Heart left ventricle (tissue), 16 donors: ENCODE results near the gene IGF2. TPM values are rescaled to one million over a fixed set of nuclear protein-coding genes. Genes with fewer than 3 reads are reported as not detected.

Experiments
- ATAC-seq, 4 donors: fragments of 200-7000 bp; cut with Tn5 transposase; one replicate each; pipeline ENCODE4 v1.9.1; 2020 to 2022; ENCODE audit warnings: moderate library complexity in 4 of 4, mild to moderate bottlenecking in 3 of 4, moderate number of reproducible peaks in 1 of 4
- DNase-seq, 5 donors: peaks; one replicate each; pipeline ENCODE4 v3.0.0-alpha.2; 2020
- H3K27ac ChIP-seq, 12 donors: fragments of 200-600 bp; sonication (generic) in 4 of 12; one replicate each; pipeline versions ENCODE4 v1.5.0 to v1.8.0; 2016 to 2022; ENCODE audit warnings: mild to moderate bottlenecking in 2 of 12
- H3K27me3 ChIP-seq, 9 donors: fragments of 200-600 bp; sonication (generic) in 2 of 9; one replicate each; pipeline versions ENCODE4 v1.5.1 to v1.8.0; 2016 to 2022; ENCODE audit warnings: mild to moderate bottlenecking in 3 of 9
- H3K36me3 ChIP-seq, 9 donors: fragments of 200-600 bp; sonication (generic) in 2 of 9; one replicate each; pipeline versions ENCODE4 v1.5.0 to v1.8.0; 2018 to 2022; ENCODE audit warnings: mild to moderate bottlenecking in 2 of 9
- H3K4me1 ChIP-seq, 12 donors: fragments of 200-600 bp; sonication (generic) in 4 of 12; one replicate each; pipeline versions ENCODE4 v1.5.0 to v1.8.0; 2016 to 2022; ENCODE audit warnings: mild to moderate bottlenecking in 3 of 12
- H3K4me3 ChIP-seq, 12 donors: fragments of 200-600 bp; sonication (generic) in 4 of 12; one replicate each; pipeline versions ENCODE4 v1.5.0 to v1.8.0; 2017 to 2022; ENCODE audit warnings: mild to moderate bottlenecking in 9 of 12, moderate library complexity in 4 of 12
- H3K9me3 ChIP-seq, 12 donors: fragments of 200-600 bp; sonication (generic) in 4 of 12; one replicate each; pipeline versions ENCODE4 v1.5.0 to v1.8.0; 2016 to 2022; ENCODE audit warnings: mild to moderate bottlenecking in 1 of 12
- POLR2A ChIP-seq, 2 donors: fragments of 450-650 bp; IDR thresholded peaks; one replicate each; pipeline ENCODE4 v1.6.1; 2017; ENCODE audit warnings: antibody characterized with exemption in 2 of 2, mild to moderate bottlenecking in 2 of 2, moderate library complexity in 2 of 2
- WGBS, 4 donors: extraction: QIAGEN DNeasy Blood & Tissue Kit in 2 of 4; methylation state at CpG; one replicate each; pipeline versions ENCODE4 v1.1.5 to v1.1.7; 2013 to 2018; 5-methylcytosine and 5-hydroxymethylcytosine counted together
- intact Hi-C, 10 donors: fragments of 100-400 bp; cut with DNase I; formaldehyde crosslinking; loops; one replicate each; pipeline versions ENCODE4 v1.11.1 to v1.14.2; 2022
- long read RNA-seq, 3 donors: library from polyadenylated mRNA; unstranded; transcript quantifications; one replicate each; pipeline ENCODE4 v2.0.0, GENCODE V29; 2020 to 2021
- polyA plus RNA-seq, 2 donors: library from polyadenylated mRNA; stranded (reverse); fragments of 200-250 nt; gene quantifications; one replicate each; pipeline ENCODE4 v1.2.3, GENCODE V29; 2013
- total RNA-seq, 9 donors: library from RNA; depleted of rRNA in 2 of 9; stranded (reverse); fragments of >200 nt in 2 of 9; fragmentation: NEBNext Ultra II Directional in 3 of 9; extraction: Animal tissue kit (Norgen Biotek cat#: 25700) in 3 of 9; gene quantifications; one replicate each; pipeline versions ENCODE4 v1.1.0 to v1.2.4, GENCODE V29; 2016 to 2023
- TF ChIP-seq, protein P1 (sequence below), 12 donors: fragments of 200-600 bp; sonication (generic) in 4 of 12; IDR thresholded peaks; one replicate each; pipeline versions ENCODE4 v1.5.0 to v1.8.0; 2018 to 2022; ENCODE audit warnings: antibody characterized with exemption in 12 of 12, mild to moderate bottlenecking in 5 of 12
- donor health status: ischemic (EF 13 %, LVEDD 7.1; RV severe dilation, severe dysfunction).
- donor health status: healthy with polysubstance abuse.
- donor health status: DM: no; HTN: yes; CAD: no.
- donor health status: DM: no; HTN: no; CAD: no.
- donor health status: ischemic (EF 25% LVEDD 6.9; RV normal size, moderate dysfunction).
- donor health status: ischemic (EF 25% LVEDD 5.7; RV mildly dilated, moderate dysfunction).
- donor health status: healthy.
- donor health status: DM: yes; HTN: yes; CAD: no.
- donor health status: ischemic (EF 35%, LVEDD 5.7; RV mildly dilated, moderate dysfunction).
- donor health status: nonischemic (EF 11% LVEDD 7.7; RV severe dilation, severe dysfunction).
- donor health status: DM: yes; HTN: yes; CAD: no.
- donor health status: PGD.
- donor health status: ischemic (EF 29% LVEDD 5.4; RV normal size, mild dysfunction).
- donor health status: nonischemic (EF 23%, LVEDD 6.1; RV moderate dilation, normal function).

IGF2 gene, protein sequence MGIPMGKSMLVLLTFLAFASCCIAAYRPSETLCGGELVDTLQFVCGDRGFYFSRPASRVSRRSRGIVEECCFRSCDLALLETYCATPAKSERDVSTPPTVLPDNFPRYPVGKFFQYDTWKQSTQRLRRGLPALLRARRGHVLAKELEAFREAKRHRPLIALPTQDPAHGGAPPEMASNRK
- total RNA-seq (100 to 1,000 TPM in 5 of 9 donors, 10 to 100 TPM in 4; 61.9 to 175 (median 102) TPM), polyA plus RNA-seq (10 to 100 TPM; 48.9 to 56.3 TPM)
- long read RNA-seq, donor 1, partial matches to known transcripts = 0 of 1 reads
- long read RNA-seq, donor 1, other reads (novel, unspliced or antisense) = 0 of 1 reads
- long read RNA-seq, donor 2, full-length matches to known transcripts = 6 of 6 reads
- long read RNA-seq, donor 2, partial matches to known transcripts = 0 of 6 reads
- long read RNA-seq, donor 2, other reads (novel, unspliced or antisense) = 0 of 6 reads
- long read RNA-seq, donor 3, full-length matches to known transcripts = 2 of 3 reads
- long read RNA-seq, donor 3, partial matches to known transcripts = 1 of 3 reads
- long read RNA-seq, donor 3, other reads (novel, unspliced or antisense) = 0 of 3 reads

DNA sequence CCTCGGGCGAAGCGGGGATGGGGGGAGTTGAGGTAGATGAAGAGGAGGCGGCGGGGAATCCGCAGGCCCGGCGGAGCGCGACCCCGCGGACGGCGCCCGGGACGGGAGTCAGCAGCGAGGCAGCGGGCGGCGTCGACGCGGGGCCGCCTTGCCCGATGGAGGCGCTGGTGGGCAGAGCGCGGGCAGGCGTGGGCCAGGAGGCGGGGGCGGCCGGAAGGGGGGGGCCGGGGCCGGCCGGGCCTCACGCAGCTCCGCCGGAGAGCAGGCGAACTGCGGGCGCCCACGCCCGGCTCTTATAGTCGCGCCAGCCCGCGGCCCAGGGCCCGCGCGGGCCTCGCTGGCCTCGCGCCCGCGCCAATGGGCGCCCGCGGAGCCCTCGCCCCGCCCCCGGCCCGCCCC is at the start of gene IGF2:
TSS of gene IGF2 (minus strand) at position 267 of the 399 bp plus-strand sequence. CDS start 3,866 bp downstream, outside the sequence.
- Histone ChIP-seq H3K27me3 (peaks cover 33 to 83% (median 67%) of the 10 kb centered on the region in 9 donors), H3K9me3 (no peaks in the 10 kb centered on the region), H3K27ac (peak within 1 kb of the TSS in 11 of 12 donors; percentile 17 to 80 (median 72)), H3K4me3 (peak within 1 kb of the TSS in 11 of 12 donors; percentile 31 to 68 (median 55)), H3K36me3 (peaks cover 0 to 3% (median 0%) of the 10 kb centered on the region in 9 donors), H3K4me1 (peaks cover 0 to 51% (median 11%) of the 10 kb centered on the region in 12 donors)
- WGBS, 4 donors = 0 to 1% (median 1%) methylated on average over 13 to 61 of the region's 62 CpGs
- intact Hi-C loops = loop anchor here in 7 of 10 donors (5.0 kb wide), 2 partner anchors 37 to 42 kb away; no protein-coding TSS in a partner anchor
- ATAC-seq (peak in 1 of 4 donors; percentile 25), DNase-seq (peak in 2 of 5 donors; percentile 27 to 67)
- TF ChIP-seq, protein P1, sequence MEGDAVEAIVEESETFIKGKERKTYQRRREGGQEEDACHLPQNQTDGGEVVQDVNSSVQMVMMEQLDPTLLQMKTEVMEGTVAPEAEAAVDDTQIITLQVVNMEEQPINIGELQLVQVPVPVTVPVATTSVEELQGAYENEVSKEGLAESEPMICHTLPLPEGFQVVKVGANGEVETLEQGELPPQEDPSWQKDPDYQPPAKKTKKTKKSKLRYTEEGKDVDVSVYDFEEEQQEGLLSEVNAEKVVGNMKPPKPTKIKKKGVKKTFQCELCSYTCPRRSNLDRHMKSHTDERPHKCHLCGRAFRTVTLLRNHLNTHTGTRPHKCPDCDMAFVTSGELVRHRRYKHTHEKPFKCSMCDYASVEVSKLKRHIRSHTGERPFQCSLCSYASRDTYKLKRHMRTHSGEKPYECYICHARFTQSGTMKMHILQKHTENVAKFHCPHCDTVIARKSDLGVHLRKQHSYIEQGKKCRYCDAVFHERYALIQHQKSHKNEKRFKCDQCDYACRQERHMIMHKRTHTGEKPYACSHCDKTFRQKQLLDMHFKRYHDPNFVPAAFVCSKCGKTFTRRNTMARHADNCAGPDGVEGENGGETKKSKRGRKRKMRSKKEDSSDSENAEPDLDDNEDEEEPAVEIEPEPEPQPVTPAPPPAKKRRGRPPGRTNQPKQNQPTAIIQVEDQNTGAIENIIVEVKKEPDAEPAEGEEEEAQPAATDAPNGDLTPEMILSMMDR (IDR thresholded peaks at IDR 0.05) = no peak
- TF ChIP-seq POLR2A (IDR thresholded peaks at IDR 0.05) = no peak

DNA sequence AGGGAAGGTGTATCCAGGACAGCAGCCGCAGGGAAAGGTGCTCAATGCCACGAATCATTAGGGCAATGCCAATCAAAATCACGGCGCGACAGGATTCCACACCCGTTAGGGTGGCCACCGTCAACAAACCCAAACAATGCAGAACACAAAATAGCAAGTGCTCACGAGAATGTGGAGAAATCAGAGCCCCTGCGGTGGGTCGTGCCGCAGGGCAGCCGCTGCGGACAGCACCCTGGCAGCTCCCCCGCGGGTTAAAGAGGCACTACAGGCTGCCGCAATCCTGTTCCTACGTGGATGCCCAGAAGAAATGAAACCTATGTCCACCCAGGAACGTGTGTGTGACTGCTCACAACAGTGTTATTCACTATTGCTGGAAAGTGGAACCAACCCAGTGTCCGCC is 49.6 kb upstream of the IGF2 start:
- no peaks in the 10 kb centered on the region for H3K36me3 ChIP-seq
- no peaks in the 10 kb centered on the region for H3K9me3 ChIP-seq
- DNase-seq (no peak), ATAC-seq (no peak)
- intact Hi-C loops = loop anchor here in 1 of 10 donors (10.0 kb wide), 1 partner anchor 336 kb away; no protein-coding TSS in a partner anchor
- H3K4me1 ChIP-seq = peaks cover 0 to 19% (median 2%) of the 10 kb centered on the region in 12 donors
- H3K4me3 ChIP-seq = no peak overlapping the region
- 90 to 91% (median 90%) methylated on average over 19 of the region's 19 CpGs for WGBS, 4 donors
- H3K27me3 ChIP-seq = peaks cover 0 to 39% (median 7%) of the 10 kb centered on the region in 9 donors
- H3K27ac ChIP-seq = no peak overlapping the region
- no peak for TF ChIP-seq POLR2A (IDR thresholded peaks at IDR 0.05)
- TF ChIP-seq, protein P1 (IDR thresholded peaks at IDR 0.05) = no peak

DNA sequence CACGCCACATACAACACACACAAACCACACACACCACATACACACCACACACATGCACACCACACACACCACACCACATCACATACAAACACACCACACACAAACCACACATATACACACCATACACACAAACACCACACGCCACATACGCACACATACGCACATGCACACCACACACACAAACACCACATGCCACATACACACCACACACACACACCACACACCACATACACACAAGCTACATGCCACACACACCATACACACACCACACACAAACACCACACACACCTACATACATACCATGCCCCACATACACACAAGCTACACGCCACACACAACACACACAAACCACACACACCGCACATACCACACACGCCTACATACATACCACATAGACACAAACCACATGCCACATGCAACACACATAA is 48.1 kb upstream of the IGF2 start:
- H3K36me3 ChIP-seq = no peaks in the 10 kb centered on the region
- H3K9me3 ChIP-seq = no peaks in the 10 kb centered on the region
- TF ChIP-seq POLR2A (IDR thresholded peaks at IDR 0.05) = no peak
- TF ChIP-seq, protein P1 (IDR thresholded peaks at IDR 0.05) = no peak
- no peak overlapping the region for H3K27ac ChIP-seq
- WGBS, 4 donors = 92 to 97% (median 93%) methylated on average over 7 of the region's 7 CpGs
- H3K27me3 ChIP-seq = peaks cover 0 to 38% (median 6%) of the 10 kb centered on the region in 9 donors
- H3K4me3 ChIP-seq = no peak overlapping the region
- ATAC-seq = no peak
- H3K4me1 ChIP-seq = peaks cover 0 to 19% (median 0%) of the 10 kb centered on the region in 12 donors
- intact Hi-C loops = loop anchor here in 2 of 10 donors (2.0 to 10.0 kb wide), 2 partner anchors 234 to 338 kb away; no protein-coding TSS in a partner anchor
- no peak for DNase-seq
